Endothelial cell of umbilical vein (primary cell): Measurements from ENCODE around the gene ERG. TPM values are rescaled to one million over a fixed set of nuclear protein-coding genes. Genes with fewer than 3 reads are reported as not detected.

Experiments
- BruUV-seq: library from RNA; stranded (reverse); fragments of 400-500 nt; replicated peaks from 2 replicates; lab custom pipeline; 2021; lab: Mats Ljungman, UMichigan
- CTCF ChIA-PET: fragments of 300-600, 350-600 bp; sonication (Branson Sonifier 250); formaldehyde crosslinking; loops from one replicate; lab custom pipeline; 2021; ENCODE audit warnings: antibody characterized with exemption, inconsistent platforms; lab: Charles Lee
- POLR2A ChIA-PET: fragments of 300-600, 350-600 bp; sonication (Branson Sonifier 250); formaldehyde crosslinking; loops from one replicate; lab custom pipeline; 2021; ENCODE audit warnings: antibody characterized with exemption, inconsistent platforms; lab: Charles Lee
- DNase-seq: peaks from one replicate; pipeline ENCODE4 v3.0.0-alpha.2; 2011; ENCODE audit warnings: low read depth, low spot score
- FAIRE-seq: peaks from 2 replicates; lab custom pipeline; 2011; peaks lifted over from hg19 to GRCh38; lab: Jason Lieb, UNC
- H2AFZ ChIP-seq: 2 replicates; pipeline ENCODE4 v1.6.0; 2012; ENCODE audit warnings: low read depth, low read length, control low read depth, inconsistent platforms
- H3K27ac ChIP-seq: 2 replicates; pipeline ENCODE4 v1.5.1; 2011; ENCODE audit warnings: low read depth, mild to moderate bottlenecking, control low read depth, low read length, moderate library complexity; ENCODE audit not compliant: insufficient read depth
- H3K27me3 ChIP-seq, 2 experiments: 2 replicates each; pipeline versions ENCODE4 v1.6.0 to v1.6.1; 2011; ENCODE audit warnings: low read length in 2 of 2, mixed read lengths in 1 of 2; ENCODE audit not compliant: control insufficient read depth in 2 of 2, insufficient read depth in 2 of 2
- H3K36me3 ChIP-seq, 2 experiments: 2 replicates in 1 of 2; 3 replicates in 1 of 2; pipeline ENCODE4 v1.5.1; 2011; ENCODE audit warnings: low read length in 2 of 2, mild to moderate bottlenecking in 1 of 2, moderate library complexity in 1 of 2; ENCODE audit not compliant: control insufficient read depth in 2 of 2, insufficient read depth in 2 of 2; ENCODE audit errors: extremely low read depth in 1 of 2
- H3K4me1 ChIP-seq: 3 replicates; pipeline ENCODE4 v1.5.1; 2011; ENCODE audit warnings: mild to moderate bottlenecking, low read length; ENCODE audit not compliant: control insufficient read depth, insufficient read depth; ENCODE audit errors: extremely low read depth
- H3K4me2 ChIP-seq: 2 replicates; pipeline ENCODE4 v1.6.1; 2011; ENCODE audit warnings: low read length, control low read depth, mixed read lengths; ENCODE audit not compliant: insufficient read depth
- H3K4me3 ChIP-seq, 3 experiments: fragments of 200-600 bp in 1 of 3; sonication (generic), shearing (Covaris generic) in 1 of 3; replicated peaks in 1 of 3; 2 replicates each; pipeline ENCODE4 v1.5.1; 2011 to 2016; ENCODE audit warnings: control low read depth in 3 of 3, low read length in 3 of 3, mild to moderate bottlenecking in 2 of 3, inconsistent platforms in 1 of 3, low read depth in 1 of 3, moderate library complexity in 1 of 3; ENCODE audit not compliant: insufficient read depth in 1 of 3
- H3K79me2 ChIP-seq: 2 replicates; pipeline ENCODE4 v1.6.0; 2012; ENCODE audit warnings: low read length, inconsistent platforms; ENCODE audit not compliant: control insufficient read depth, insufficient read depth
- H3K9ac ChIP-seq: replicated peaks from 2 replicates; pipeline ENCODE3; 2011; ENCODE audit warnings: low read length, control low read depth; ENCODE audit not compliant: insufficient read depth; ENCODE audit errors: extremely low read depth
- H3K9me1 ChIP-seq: replicated peaks from 3 replicates; pipeline ENCODE4 v1.6.0; 2011; ENCODE audit warnings: mild to moderate bottlenecking, low read length; ENCODE audit not compliant: control insufficient read depth, insufficient read depth; ENCODE audit errors: extremely low read depth
- H3K9me3 ChIP-seq: replicated peaks from 2 replicates; pipeline ENCODE4 v1.5.1; 2012; ENCODE audit warnings: low read length, inconsistent platforms; ENCODE audit not compliant: control insufficient read depth, insufficient read depth
- H4K20me1 ChIP-seq: replicated peaks from 2 replicates; pipeline ENCODE3; 2011; ENCODE audit warnings: mild to moderate bottlenecking, low read length; ENCODE audit not compliant: control insufficient read depth, insufficient read depth; ENCODE audit errors: extremely low read depth
- EZH2 ChIP-seq: IDR thresholded peaks from 2 replicates; pipeline ENCODE4 v1.6.1; 2012; ENCODE audit warnings: borderline replicate concordance, low read depth, mild to moderate bottlenecking, moderate library complexity, low read length, inconsistent platforms; ENCODE audit not compliant: severe bottlenecking
- JUN ChIP-seq: IDR thresholded peaks from 2 replicates; pipeline ENCODE4 v1.6.1; 2011; ENCODE audit warnings: borderline replicate concordance, low read depth; ENCODE audit not compliant: insufficient read length, insufficient read depth
- MAX ChIP-seq: IDR thresholded peaks from 2 replicates; pipeline ENCODE4 v1.6.1; 2011; ENCODE audit not compliant: insufficient read depth, insufficient read length
- dilution Hi-C: fragments of 300-500 bp; cut with MboI; formaldehyde crosslinking; loops from one replicate; pipeline ENCODE4 v1.15.0; 2019; ENCODE audit warnings: low sequenced_read_pairs; ENCODE audit not compliant: extremely low pct_ligation_motif_present
- intact Hi-C: fragments of 100-400 bp; cut with micrococcal nuclease; formaldehyde crosslinking; loops from one replicate; pipeline ENCODE4 v1.10.0; 2022
- polyA plus RNA-seq, 4 experiments: library from polyadenylated mRNA; depleted of rRNA in 3 of 4; stranded (reverse) in 3 of 4; unstranded in 1 of 4; fragments of >200 nt; gene quantifications; 2 replicates each; pipeline versions ENCODE4 v1.2.1 to v1.2.3, GENCODE V29; 2011 to 2012; ENCODE audit warnings: missing spikeins in 1 of 4
- total RNA-seq: library from RNA; stranded (reverse); gene quantifications from 2 replicates; pipeline ENCODE4 v1.2.3, GENCODE V29; 2021

ERG gene
- total and polyA plus RNA-seq, 2 donors (not counting 3 experiments of a cell fraction or from before 2014, with no cell fraction given) = 173 to 210 TPM

GRCh38 chr21:38486706-38487105, 11.6 kb downstream of the ERG start:
- Histone ChIP-seq H3K4me3 (peak overlapping the region in 1 of 3 experiments; percentile 4), H3K4me2 (peak overlapping the region; percentile 30), H3K9ac (peak overlapping the region; percentile 66), H3K27ac (peak overlapping the region; percentile 100), H3K4me1 (peaks cover 94% of the 10 kb centered on the region), H3K79me2 (peaks cover 97% of the 10 kb centered on the region), H3K9me1 (no peaks in the 10 kb centered on the region), H4K20me1 (peaks cover 3% of the 10 kb centered on the region), H2AFZ (no peak overlapping the region), H3K9me3 (no peaks in the 10 kb centered on the region), H3K27me3 (no peaks in the 10 kb centered on the region), H3K36me3 (peaks cover 0 to 6% of the 10 kb centered on the region in 2 experiments)
- DNase-seq = no peak
- intact Hi-C loops = no loop called here
- FAIRE-seq = no peak
- CTCF ChIA-PET = interaction anchor here (1.3 to 1.8 kb wide), 3 partner anchors 11 to 322 kb away, joined by 3 to 6 read pairs (median 3); no protein-coding TSS in a partner anchor
- dilution Hi-C loops = no loop called here
- no TSS peak for BruUV-seq
- POLR2A ChIA-PET = interaction anchor here (0.7 to 1.0 kb wide), 2 partner anchors 17 to 1037 kb away, joined by 3 to 7 read pairs; no protein-coding TSS in a partner anchor
- no peak for TF ChIP-seq EZH2

- TF ChIP-seq EZH2 (no peak), MAX (no peak), JUN (peak; percentile 77)
- Histone ChIP-seq H3K27me3 (no peaks in the 10 kb centered on the region), H2AFZ (no peak overlapping the region), H3K9ac (peak overlapping the region; percentile 66), H3K4me3 (no peak overlapping the region), H3K36me3 (peaks cover 0 to 6% of the 10 kb centered on the region in 2 experiments), H3K27ac (peak overlapping the region; percentile 100), H3K4me1 (peaks cover 94% of the 10 kb centered on the region), H3K9me3 (no peaks in the 10 kb centered on the region), H4K20me1 (peaks cover 3% of the 10 kb centered on the region), H3K4me2 (peak overlapping the region; percentile 30), H3K9me1 (no peaks in the 10 kb centered on the region), H3K79me2 (peaks cover 97% of the 10 kb centered on the region)
- intact Hi-C loops (no loop called here), dilution Hi-C loops (no loop called here)
- no TSS peak for BruUV-seq
- POLR2A ChIA-PET = interaction anchor here (1.0 kb wide), 1 partner anchor 16 kb away, joined by 7 read pairs; no protein-coding TSS in a partner anchor
- CTCF ChIA-PET = interaction anchor here (1.3 to 1.8 kb wide), 3 partner anchors 10 to 323 kb away, joined by 3 to 6 read pairs (median 3); no protein-coding TSS in a partner anchor
- peak; percentile 78 for DNase-seq
- FAIRE-seq = peak; percentile 68
These were observed 12.1 kb downstream of the ERG start for GRCh38 chr21:38486221-38486620.
